Suprapubic skin (tissue), 4 donors: ENCODE data around the gene ZNF532.

Source experiments
- CTCF ChIP-seq, 2 donors: fragments of 200-600 bp in 1 of 2; fragments of 450-650 bp in 1 of 2; sonication (generic) in 1 of 2; IDR thresholded peaks; one replicate each; pipeline ENCODE4 v1.5.1; 2016 to 2019; ENCODE audit warnings: antibody characterized with exemption in 2 of 2, mild to moderate bottlenecking in 1 of 2, moderate library complexity in 1 of 2
- EP300 ChIP-seq: sonication (generic); formaldehyde crosslinking; IDR thresholded peaks from one replicate; pipeline ENCODE4 v1.6.1; 2017; ENCODE audit warnings: antibody characterized with exemption
- POLR2A ChIP-seq, 2 donors: fragments of 450-650 bp; IDR thresholded peaks; one replicate each; pipeline ENCODE4 v1.6.1; 2017; ENCODE audit warnings: antibody characterized with exemption in 2 of 2, mild to moderate bottlenecking in 2 of 2, moderate library complexity in 2 of 2
- POLR2AphosphoS5 ChIP-seq, 3 donors: sonication (generic); formaldehyde crosslinking; IDR thresholded peaks; one replicate each; pipeline ENCODE4 v1.6.1; 2017; ENCODE audit warnings: antibody characterized with exemption in 3 of 3

- TF ChIP-seq POLR2A (IDR thresholded peaks at IDR 0.05) = no peak
- no peak for TF ChIP-seq POLR2AphosphoS5 (IDR thresholded peaks at IDR 0.05)
- no peak for TF ChIP-seq CTCF (IDR thresholded peaks at IDR 0.05)
- no peak for TF ChIP-seq EP300
Measured at GRCh38 chr18:59022167-59022945, 157.7 kb downstream of the ZNF532 start.
